Measurements from ENCODE around the gene CFB.

- TF ChIP-seq, protein P1, sequence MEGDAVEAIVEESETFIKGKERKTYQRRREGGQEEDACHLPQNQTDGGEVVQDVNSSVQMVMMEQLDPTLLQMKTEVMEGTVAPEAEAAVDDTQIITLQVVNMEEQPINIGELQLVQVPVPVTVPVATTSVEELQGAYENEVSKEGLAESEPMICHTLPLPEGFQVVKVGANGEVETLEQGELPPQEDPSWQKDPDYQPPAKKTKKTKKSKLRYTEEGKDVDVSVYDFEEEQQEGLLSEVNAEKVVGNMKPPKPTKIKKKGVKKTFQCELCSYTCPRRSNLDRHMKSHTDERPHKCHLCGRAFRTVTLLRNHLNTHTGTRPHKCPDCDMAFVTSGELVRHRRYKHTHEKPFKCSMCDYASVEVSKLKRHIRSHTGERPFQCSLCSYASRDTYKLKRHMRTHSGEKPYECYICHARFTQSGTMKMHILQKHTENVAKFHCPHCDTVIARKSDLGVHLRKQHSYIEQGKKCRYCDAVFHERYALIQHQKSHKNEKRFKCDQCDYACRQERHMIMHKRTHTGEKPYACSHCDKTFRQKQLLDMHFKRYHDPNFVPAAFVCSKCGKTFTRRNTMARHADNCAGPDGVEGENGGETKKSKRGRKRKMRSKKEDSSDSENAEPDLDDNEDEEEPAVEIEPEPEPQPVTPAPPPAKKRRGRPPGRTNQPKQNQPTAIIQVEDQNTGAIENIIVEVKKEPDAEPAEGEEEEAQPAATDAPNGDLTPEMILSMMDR (conservative IDR thresholded peaks at IDR 0.05; ENCODE audit: low read depth, low read length), result no peak
- no peak for TF ChIP-seq EZH2 (IDR thresholded peaks at IDR 0.05; ENCODE audit: borderline replicate concordance, low read depth, low read length, poor library complexity, severe bottlenecking)
Measured at GRCh38 chr6:31918069-31918720, 27.7 kb upstream of the CFB start.

All from A673 (cell line).